Panc1 (cell line): ENCODE data around the gene PTPRK. TPM values are rescaled to one million over a fixed set of nuclear protein-coding genes. Genes with fewer than 3 reads are reported as not detected.

Experiments
- ATAC-seq: fragments of 200-7000 bp; cut with Tn5 transposase; 2 replicates; pipeline ENCODE4 v1.9.1; 2020; ENCODE audit warnings: mild to moderate bottlenecking, moderate library complexity
- BruUV-seq: library from RNA; stranded (reverse); fragments of 400-500 nt; replicated peaks from 2 replicates; lab custom pipeline; 2021; lab: Mats Ljungman, UMichigan
- CTCF ChIA-PET: fragments of 300-600 bp; sonication (Branson Sonifier 250); formaldehyde crosslinking; loops from one replicate; lab custom pipeline; 2022; ENCODE audit warnings: antibody characterized with exemption; lab: Charles Lee
- POLR2A ChIA-PET: fragments of 300-600 bp; sonication (Branson Sonifier 250); formaldehyde crosslinking; loops from one replicate; lab custom pipeline; 2022; ENCODE audit warnings: antibody characterized with exemption; lab: Charles Lee
- DNase-seq: peaks from one replicate; pipeline ENCODE4 v3.0.0-alpha.2; 2010; ENCODE audit warnings: low read depth, low spot score
- H3K27ac ChIP-seq: 2 replicates; pipeline ENCODE4 v1.5.1; 2011; ENCODE audit warnings: mild to moderate bottlenecking, low read length, inconsistent platforms
- H3K27me3 ChIP-seq: fragments of 200-500 bp; sonication (Bioruptor generic); 2 replicates; pipeline ENCODE4 v1.6.0; 2014; ENCODE audit warnings: low read length, inconsistent platforms; ENCODE audit not compliant: control insufficient read depth, insufficient read depth
- H3K36me3 ChIP-seq: fragments of 200-500 bp; sonication (Bioruptor generic); 2 replicates; pipeline ENCODE4 v1.5.1; 2014; ENCODE audit warnings: inconsistent platforms, mild to moderate bottlenecking, low read length, moderate library complexity; ENCODE audit not compliant: control insufficient read depth, insufficient read depth
- H3K4me1 ChIP-seq: 2 replicates; pipeline ENCODE4 v1.5.1; 2011; ENCODE audit warnings: inconsistent platforms, mild to moderate bottlenecking, low read length, moderate library complexity; ENCODE audit not compliant: control insufficient read depth, insufficient read depth
- H3K4me3 ChIP-seq, 2 experiments: 2 replicates each; pipeline ENCODE4 v1.5.1; 2011 to 2012; ENCODE audit warnings: low read depth in 2 of 2, low read length in 2 of 2, mild to moderate bottlenecking in 2 of 2, inconsistent platforms in 1 of 2, moderate library complexity in 1 of 2
- H3K9me3 ChIP-seq: fragments of 200-500 bp; sonication (Bioruptor generic); 2 replicates; pipeline ENCODE4 v1.5.1; 2014; ENCODE audit warnings: low read depth, mild to moderate bottlenecking, inconsistent platforms, low read length, moderate library complexity; ENCODE audit not compliant: control insufficient read depth, insufficient read depth
- CTCF ChIP-seq: fragments of 450-650 bp; IDR thresholded peaks from 2 replicates; pipeline ENCODE4 v1.5.1; 2017; ENCODE audit warnings: mild to moderate bottlenecking
- POLR2AphosphoS5 ChIP-seq: IDR thresholded peaks from 2 replicates; pipeline ENCODE4 v1.6.1; 2012; ENCODE audit warnings: mild to moderate bottlenecking, low read depth, low read length, moderate library complexity
- REST ChIP-seq, 2 experiments: IDR thresholded peaks; 2 replicates each; pipeline ENCODE4 v1.6.1; 2011 to 2012; ENCODE audit warnings: low read depth in 2 of 2, control low read depth in 1 of 2, low read length in 1 of 2, mild to moderate bottlenecking in 1 of 2, moderate library complexity in 1 of 2; ENCODE audit not compliant: insufficient read depth in 1 of 2
- SIN3A ChIP-seq: IDR thresholded peaks from 2 replicates; pipeline ENCODE4 v1.6.1; 2012; ENCODE audit warnings: low read depth, mild to moderate bottlenecking, low read length, moderate library complexity, borderline replicate concordance; ENCODE audit not compliant: insufficient read depth
- TCF7L2 ChIP-seq: IDR thresholded peaks from 2 replicates; pipeline ENCODE4 v1.6.1; 2011; ENCODE audit warnings: mild to moderate bottlenecking, low read depth, low read length, inconsistent platforms
- in situ Hi-C: cut with HindIII; loops from 2 replicates; pipeline ENCODE4 v1.10.0; 2016; ENCODE audit warnings: low sequenced_read_pairs, low pct_unique_long_range_greater_than_20kb
- intact Hi-C: fragments of 100-400 bp; cut with micrococcal nuclease; formaldehyde crosslinking; loops from one replicate; pipeline ENCODE4 v1.10.0; 2022; ENCODE audit not compliant: unreplicated experiment
- total RNA-seq: library from RNA; stranded (reverse); gene quantifications from one replicate; pipeline ENCODE4 v1.2.1, GENCODE V29; 2021; ENCODE audit not compliant: unreplicated experiment

PTPRK gene
- total RNA-seq, 1 experiment from 2014 or later: 61.8 TPM

GRCh38 chr6:128512296-128512695 lies 8.1 kb downstream of the PTPRK start:
- CTCF ChIA-PET: no interaction called here
- Histone ChIP-seq H3K27me3 (no peaks in the 10 kb centered on the region), H3K27ac (peak overlapping the region; percentile 88), H3K36me3 (no peaks in the 10 kb centered on the region), H3K4me1 (peaks cover 95% of the 10 kb centered on the region), H3K9me3 (no peaks in the 10 kb centered on the region), H3K4me3 (no peak overlapping the region)
- in situ Hi-C loops (no loop called here), intact Hi-C loops (loop anchor here (10.0 kb wide), 2 partner anchors 657 to 777 kb away; no protein-coding TSS in a partner anchor)
- TF ChIP-seq POLR2AphosphoS5 (no peak), CTCF (no peak), TCF7L2 (no peak), REST (IDR thresholded peaks at IDR 0.05; ENCODE audit: insufficient read depth in 1 of 2, low read depth in 2 of 2, low read length in 1 of 2) (no peak), SIN3A (no peak)
- no TSS peak for BruUV-seq
- POLR2A ChIA-PET: interaction anchor here (0.8 kb wide), 2 partner anchors 10 to 12 kb away, joined by 3 to 4 read pairs; no protein-coding TSS in a partner anchor
- DNase-seq (no peak), ATAC-seq (no peak)

- H3K27ac ChIP-seq: peak overlapping the region; percentile 88
- no peak for ATAC-seq
- no peaks in the 10 kb centered on the region for H3K27me3 ChIP-seq
- in situ Hi-C loops (no loop called here), intact Hi-C loops (loop anchor here (10.0 kb wide), 2 partner anchors 657 to 777 kb away; no protein-coding TSS in a partner anchor)
- BruUV-seq: no TSS peak
- no peak for DNase-seq
- no peaks in the 10 kb centered on the region for H3K9me3 ChIP-seq
- H3K4me3 ChIP-seq: peak overlapping the region in 1 of 2 experiments; percentile 25; a peak in 2 of 4 replicates
- H3K4me1 ChIP-seq: peaks cover 94% of the 10 kb centered on the region
- TF ChIP-seq TCF7L2 (no peak), REST (IDR thresholded peaks at IDR 0.05; ENCODE audit: insufficient read depth in 1 of 2, low read depth in 2 of 2, low read length in 1 of 2) (no peak), SIN3A (no peak), CTCF (no peak), POLR2AphosphoS5 (no peak)
- CTCF ChIA-PET: no interaction called here
- no peaks in the 10 kb centered on the region for H3K36me3 ChIP-seq
- POLR2A ChIA-PET: no interaction called here
Observed at GRCh38 chr6:128511506-128511905, 8.9 kb downstream of the PTPRK start.
